Mesodermal cell (in vitro differentiated cells): Measurements from ENCODE around the gene ATXN1.

Experiments used
- H3K27ac ChIP-seq: 2 replicates; pipeline ENCODE4 v1.7.0; 2013; ENCODE audit warnings: mild to moderate bottlenecking, low read depth, low read length, moderate library complexity; ENCODE audit not compliant: severe bottlenecking
- H3K36me3 ChIP-seq: 2 replicates; pipeline ENCODE4 v1.7.1; 2013; ENCODE audit warnings: mild to moderate bottlenecking, low read length, moderate library complexity; ENCODE audit not compliant: control insufficient read depth, insufficient read depth
- H3K4me1 ChIP-seq: one replicate; pipeline ENCODE4 v1.7.1; 2013; ENCODE audit warnings: mild to moderate bottlenecking, low read length; ENCODE audit not compliant: insufficient read depth, control insufficient read depth, poor library complexity, severe bottlenecking
- H3K4me3 ChIP-seq: 2 replicates; pipeline ENCODE4 v1.7.0; 2013; ENCODE audit warnings: low read length, control low read depth, mild to moderate bottlenecking; ENCODE audit not compliant: insufficient read depth, poor library complexity, severe bottlenecking; ENCODE audit errors: extremely low read depth
- H3K9me3 ChIP-seq: 2 replicates; pipeline ENCODE4 v1.7.1; 2013; ENCODE audit warnings: mild to moderate bottlenecking, low read length, moderate library complexity; ENCODE audit not compliant: control insufficient read depth
- WGBS, 2 experiments: methylation state at CpG; one replicate each; pipeline ENCODE4 v1.1.5; 2013; ENCODE audit warnings: missing lambda C conversion rate in 2 of 2; ENCODE audit not compliant: insufficient coverage in 2 of 2; 5-methylcytosine and 5-hydroxymethylcytosine counted together

The ATXN1 gene

GRCh38 chr6:16337295-16337975, 423.8 kb downstream of the ATXN1 start:
- Histone ChIP-seq H3K36me3 (no peaks in the 10 kb centered on the region), H3K27ac (no peak overlapping the region), H3K4me1 (peaks cover 36% of the 10 kb centered on the region), H3K4me3 (no peak overlapping the region), H3K9me3 (no peaks in the 10 kb centered on the region)
- WGBS, 2 experiments = 90% methylated on average over 11 to 13 of the region's 13 CpGs

- Histone ChIP-seq H3K36me3 (no peaks in the 10 kb centered on the region), H3K4me1 (peaks cover 38% of the 10 kb centered on the region), H3K9me3 (no peaks in the 10 kb centered on the region), H3K4me3 (no peak overlapping the region), H3K27ac (no peak overlapping the region)
- WGBS, 2 experiments = 77 to 80% methylated on average over 2 of the region's 6 CpGs
These were observed 424.4 kb downstream of the ATXN1 start for GRCh38 chr6:16336911-16337294.

- Histone ChIP-seq H3K4me1 (peaks cover 43% of the 10 kb centered on the region), H3K27ac (no peak overlapping the region), H3K36me3 (no peaks in the 10 kb centered on the region), H3K9me3 (no peaks in the 10 kb centered on the region), H3K4me3 (no peak overlapping the region)
- WGBS, 2 experiments = 88 to 100% methylated on average over 2 to 4 of the region's 6 CpGs
These were observed 425.0 kb downstream of the ATXN1 start for GRCh38 chr6:16336056-16336818.

DNA sequence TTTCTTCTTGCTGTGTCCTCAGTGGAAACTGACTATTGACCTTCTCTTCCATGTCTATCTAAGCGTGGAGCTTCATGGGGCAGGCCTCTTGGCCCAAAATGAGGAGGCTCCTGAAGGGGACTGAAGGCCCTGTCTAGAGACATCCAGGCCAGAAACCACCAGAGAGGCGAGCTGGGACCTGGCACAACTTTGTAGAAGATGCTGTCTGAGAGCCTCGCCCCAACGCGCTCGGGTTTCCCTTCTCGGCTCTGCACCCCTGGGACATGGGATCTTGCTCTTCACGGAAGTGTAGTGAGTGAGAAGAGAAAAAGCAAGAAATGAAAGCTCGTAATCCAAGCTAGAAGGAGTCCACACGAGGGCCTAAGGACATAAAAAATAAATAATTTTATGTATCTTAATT, 426.1 kb downstream of the ATXN1 start:
- 82 to 93% methylated on average over 7 to 9 of the region's 10 CpGs for WGBS, 2 experiments
- Histone ChIP-seq H3K27ac (no peak overlapping the region), H3K4me1 (peaks cover 43% of the 10 kb centered on the region), H3K36me3 (no peaks in the 10 kb centered on the region), H3K4me3 (no peak overlapping the region), H3K9me3 (no peaks in the 10 kb centered on the region)

DNA sequence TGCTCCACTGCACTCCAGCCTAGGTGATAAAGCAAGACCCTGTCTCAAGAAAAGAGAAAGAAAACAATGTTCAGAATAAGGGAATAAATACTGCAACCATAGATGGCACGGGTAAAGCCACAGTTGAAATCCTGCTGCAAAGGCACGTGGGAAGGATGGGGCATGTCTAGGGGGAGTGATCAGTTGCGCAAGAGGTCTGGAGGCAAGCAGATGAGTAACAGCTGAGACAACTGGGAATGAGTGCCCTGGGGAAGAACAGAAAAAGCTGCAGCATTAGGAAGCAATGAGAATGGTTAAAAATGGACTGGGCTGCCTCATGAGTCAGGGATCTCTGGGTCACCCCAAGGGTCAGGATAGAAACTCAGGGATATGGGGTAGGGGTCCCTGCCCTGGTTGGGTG, 426.6 kb downstream of the ATXN1 start:
- Histone ChIP-seq H3K4me1 (peaks cover 43% of the 10 kb centered on the region), H3K27ac (no peak overlapping the region)
- 87 to 100% methylated on average over 3 of the region's 3 CpGs for WGBS, 2 experiments

GRCh38 chr6:16333580-16333979, 427.7 kb downstream of the ATXN1 start:
- Histone ChIP-seq H3K4me1 (peaks cover 37% of the 10 kb centered on the region), H3K9me3 (no peaks in the 10 kb centered on the region), H3K27ac (no peak overlapping the region), H3K36me3 (no peaks in the 10 kb centered on the region), H3K4me3 (no peak overlapping the region)
- WGBS, 2 experiments = 90 to 100% methylated on average over 1 to 2 of the region's 3 CpGs

More for the DNA sequence above, 426.6 kb downstream of the ATXN1 start:
- Histone ChIP-seq H3K36me3 (no peaks in the 10 kb centered on the region), H3K4me3 (no peak overlapping the region), H3K9me3 (no peaks in the 10 kb centered on the region)

DNA sequence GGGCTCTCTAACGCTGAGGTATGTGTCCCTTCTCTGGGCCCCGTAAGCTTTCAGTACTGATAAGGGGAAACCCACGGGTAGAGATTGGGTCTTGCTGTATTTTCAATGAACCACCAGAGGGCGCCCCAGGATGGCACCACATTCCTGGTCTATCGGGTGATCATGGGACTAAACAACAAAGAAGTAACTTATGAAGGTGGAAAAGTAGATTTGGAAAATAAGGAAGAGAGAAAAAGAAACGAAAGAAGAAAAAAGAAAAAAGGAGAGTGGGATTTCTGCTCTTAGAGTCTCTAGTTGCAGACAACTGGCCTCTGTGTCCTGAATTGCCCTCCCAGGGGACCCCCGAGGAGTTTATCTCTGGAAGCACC, 429.1 kb downstream of the ATXN1 start:
- 0 to 2% methylated on average over 5 to 6 of the region's 7 CpGs for WGBS, 2 experiments
- H3K36me3 ChIP-seq = peaks cover 6% of the 10 kb centered on the region
- no peaks in the 10 kb centered on the region for H3K9me3 ChIP-seq
- peak overlapping the region; percentile 67 for H3K27ac ChIP-seq
- peaks cover 26% of the 10 kb centered on the region for H3K4me1 ChIP-seq
- H3K4me3 ChIP-seq = no peak overlapping the region

GRCh38 chr6:16331384-16332174, 429.7 kb downstream of the ATXN1 start:
- Histone ChIP-seq H3K4me3 (no peak overlapping the region), H3K4me1 (peaks cover 21% of the 10 kb centered on the region), H3K27ac (peak overlapping the region; percentile 67), H3K36me3 (peaks cover 12% of the 10 kb centered on the region), H3K9me3 (no peaks in the 10 kb centered on the region)
- WGBS, 2 experiments = 0 to 9% methylated on average over 1 to 4 of the region's 11 CpGs

- Histone ChIP-seq H3K4me3 (no peak overlapping the region), H3K4me1 (peaks cover 13% of the 10 kb centered on the region), H3K27ac (no peak overlapping the region), H3K9me3 (peaks cover 5% of the 10 kb centered on the region), H3K36me3 (peaks cover 23% of the 10 kb centered on the region)
- WGBS, 2 experiments = 63 to 86% methylated on average over 2 to 3 of the region's 6 CpGs
These were observed 432.0 kb downstream of the ATXN1 start for GRCh38 chr6:16329233-16329632.

GRCh38 chr6:16327777-16328325, 433.4 kb downstream of the ATXN1 start:
- H3K4me3 ChIP-seq = no peak overlapping the region
- peaks cover 23% of the 10 kb centered on the region for H3K36me3 ChIP-seq
- WGBS, 2 experiments = 95 to 97% methylated on average over 30 to 34 of the region's 34 CpGs
- peaks cover 5% of the 10 kb centered on the region for H3K9me3 ChIP-seq
- H3K27ac ChIP-seq = no peak overlapping the region
- H3K4me1 ChIP-seq = peaks cover 17% of the 10 kb centered on the region
